NCI-H82 treated with DMSO at 0.1 percent for 48 hours (cell line): Measurements from ENCODE around the gene MBNL3.
"Not testable (repeated sequence)": the region's sequence is repeated elsewhere in the genome, so short reads cannot be mapped to it uniquely, and the experiment has no call there.

Experiments used
- DNase-seq: peaks from one replicate; lab custom pipeline; 2025; ENCODE audit not compliant: unreplicated experiment; lab: John Stamatoyannopoulos, UW

The MBNL3 gene

GRCh38 chrX:132480581-132481203, 8.1 kb downstream of the MBNL3 start:
- no peak for DNase-seq

- DNase-seq: no peak
Measured at GRCh38 chrX:132474544-132475248, 14.1 kb downstream of the MBNL3 start.

GRCh38 chrX:132472397-132472796, 16.4 kb downstream of the MBNL3 start:
- DNase-seq: no peak

- DNase-seq: no peak
Measured at GRCh38 chrX:132470831-132471230, 18.0 kb downstream of the MBNL3 start.

GRCh38 chrX:132470179-132470578, 18.7 kb downstream of the MBNL3 start:
- DNase-seq: no peak

- no peak for DNase-seq
Measured at GRCh38 chrX:132468454-132468853, 20.4 kb downstream of the MBNL3 start.

GRCh38 chrX:132467989-132468388, 20.8 kb downstream of the MBNL3 start:
- DNase-seq: no peak

GRCh38 chrX:132467026-132467425, 21.8 kb downstream of the MBNL3 start:
- no peak for DNase-seq

- DNase-seq: no peak
Measured at GRCh38 chrX:132463411-132463810, 25.4 kb downstream of the MBNL3 start.

- no peak for DNase-seq
Measured at GRCh38 chrX:132461886-132462285, 27.0 kb downstream of the MBNL3 start.

- no peak for DNase-seq
Measured at GRCh38 chrX:132452911-132453550, 35.8 kb downstream of the MBNL3 start.

GRCh38 chrX:132445909-132446308, 42.9 kb downstream of the MBNL3 start:
- not testable (repeated sequence) for DNase-seq

GRCh38 chrX:132444936-132445335, 43.9 kb downstream of the MBNL3 start:
- DNase-seq: no peak

GRCh38 chrX:132443196-132444135, 45.4 kb downstream of the MBNL3 start:
- DNase-seq: no peak

GRCh38 chrX:132442691-132443090, 46.1 kb downstream of the MBNL3 start:
- DNase-seq: no peak

GRCh38 chrX:132435222-132435621, 53.6 kb downstream of the MBNL3 start:
- DNase-seq: no peak

GRCh38 chrX:132433551-132433950, 55.3 kb downstream of the MBNL3 start:
- DNase-seq: no peak

GRCh38 chrX:132433001-132433400, 55.8 kb downstream of the MBNL3 start:
- DNase-seq: no peak

- no peak for DNase-seq
Measured at GRCh38 chrX:132428896-132429295, 59.9 kb downstream of the MBNL3 start.

GRCh38 chrX:132426695-132427281, 62.0 kb downstream of the MBNL3 start:
- DNase-seq: no peak
